UCSD-AML1 (cell line): ENCODE measurements around the gene RBBP7.
A peak's percentile ranks its signal among the peaks of the same experiment; 100 is the strongest.

Source experiments
- DNase-seq: peaks from one replicate; lab custom pipeline; 2025; ENCODE audit not compliant: unreplicated experiment; lab: John Stamatoyannopoulos, UW

RBBP7 gene

GRCh38 chrX:16870095-16870861 lies at the start of gene RBBP7:
RBBP7 (minus strand) TSS chrX:16870362; CDS start chrX:16870053, 309 bp downstream.
- peak; percentile 92 for DNase-seq

DNA sequence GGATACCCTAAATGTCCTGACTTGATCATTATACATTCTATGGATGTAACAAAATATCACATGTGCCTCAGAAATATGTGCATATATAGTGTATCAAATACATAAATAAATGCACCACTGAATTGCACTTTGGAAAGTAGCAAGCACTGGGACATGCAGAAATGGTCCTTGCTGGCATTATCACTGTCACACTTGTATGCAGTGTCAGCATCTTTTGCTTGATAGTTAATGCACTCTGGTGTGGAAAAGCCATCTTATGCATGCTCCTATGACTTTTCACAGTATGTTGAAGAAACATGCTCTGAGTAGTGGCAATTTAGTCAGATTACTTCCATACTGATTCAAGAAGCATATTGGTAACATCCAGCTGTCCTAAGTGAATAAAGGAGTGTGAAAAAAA lies 48.8 kb upstream of the RBBP7 start:
- no peak for DNase-seq

GRCh38 chrX:16917120-16917519 lies 47.0 kb upstream of the RBBP7 start:
- DNase-seq: no peak

DNA sequence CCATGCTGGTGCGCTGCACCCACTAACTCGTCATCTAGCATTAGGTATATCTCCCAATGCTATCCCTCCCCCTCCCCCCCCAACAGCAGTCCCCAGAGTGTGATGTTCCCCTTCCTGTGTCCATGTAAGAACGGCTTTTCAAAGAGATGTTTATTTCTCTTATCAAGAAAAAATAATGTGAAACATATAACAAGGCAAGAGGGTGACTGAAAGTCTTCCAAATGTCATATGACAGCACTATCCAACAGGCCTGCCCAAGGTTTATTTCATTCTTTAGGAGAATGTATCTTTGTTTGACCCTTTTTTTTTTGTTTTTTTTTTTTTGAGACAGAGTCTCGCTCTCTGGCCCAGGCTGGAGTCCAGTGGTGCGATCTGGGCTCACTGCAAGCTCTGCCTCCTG lies 46.4 kb upstream of the RBBP7 start:
- DNase-seq: no peak

- no peak for DNase-seq
Measured at GRCh38 chrX:16914058-16914457, 43.9 kb upstream of the RBBP7 start.

- DNase-seq: no peak
Measured at GRCh38 chrX:16910376-16910775, 40.2 kb upstream of the RBBP7 start.

DNA sequence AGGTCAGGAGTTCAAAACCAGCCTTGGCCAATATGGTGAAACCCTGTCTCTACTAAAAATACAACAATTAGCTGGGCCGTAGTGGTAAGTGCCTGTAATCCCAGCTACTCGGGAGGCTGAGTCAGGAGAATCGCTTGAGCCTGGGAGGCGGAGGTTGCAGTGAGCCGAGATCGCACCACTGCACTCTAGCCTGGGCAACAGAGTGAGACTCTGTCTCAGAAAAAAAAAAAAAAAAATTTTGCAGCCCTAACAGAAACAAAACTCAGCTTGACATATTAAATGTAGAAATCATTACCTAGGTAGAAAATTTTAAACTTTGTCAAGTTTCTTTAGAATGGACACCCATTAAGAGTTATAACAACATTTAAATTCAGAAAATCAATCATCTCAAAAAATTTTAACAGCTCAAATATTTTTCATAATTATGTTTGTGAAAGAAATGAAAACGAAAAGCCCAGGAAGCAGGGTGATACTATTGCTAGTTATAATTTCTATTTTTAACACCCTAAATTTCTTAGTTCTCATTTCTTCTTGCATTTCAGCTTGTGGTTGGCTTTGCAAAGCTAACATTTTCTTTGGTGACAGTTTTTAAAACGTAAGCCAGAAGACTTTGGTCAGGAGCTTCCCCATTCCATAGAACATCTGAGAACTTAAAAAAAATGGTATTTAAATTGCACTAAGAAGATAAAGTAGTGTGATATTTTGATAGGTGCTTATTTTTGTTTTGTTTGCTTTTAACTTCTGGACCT lies 33.3 kb upstream of the RBBP7 start:
- DNase-seq: no peak

DNA sequence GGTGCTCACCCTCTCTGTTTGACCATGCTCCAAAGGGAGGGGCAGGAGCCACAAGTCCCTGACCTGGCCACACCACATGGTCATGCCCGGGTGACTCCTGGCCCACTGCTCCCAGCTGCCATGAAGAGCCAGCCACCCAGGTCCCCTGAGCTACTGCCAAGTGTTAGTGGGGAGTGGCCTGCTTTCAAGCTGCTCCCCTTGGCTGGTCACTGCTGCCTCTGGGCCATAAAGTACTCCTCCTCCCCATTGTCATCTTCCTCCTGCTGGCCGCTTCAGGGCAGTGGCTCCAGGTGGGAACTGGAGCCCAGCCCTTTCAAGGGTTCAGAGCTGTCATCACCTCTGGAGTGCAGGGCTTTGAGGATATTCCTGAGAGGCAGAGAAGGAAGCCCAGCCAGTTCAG lies 27.3 kb upstream of the RBBP7 start:
- no peak for DNase-seq

DNA sequence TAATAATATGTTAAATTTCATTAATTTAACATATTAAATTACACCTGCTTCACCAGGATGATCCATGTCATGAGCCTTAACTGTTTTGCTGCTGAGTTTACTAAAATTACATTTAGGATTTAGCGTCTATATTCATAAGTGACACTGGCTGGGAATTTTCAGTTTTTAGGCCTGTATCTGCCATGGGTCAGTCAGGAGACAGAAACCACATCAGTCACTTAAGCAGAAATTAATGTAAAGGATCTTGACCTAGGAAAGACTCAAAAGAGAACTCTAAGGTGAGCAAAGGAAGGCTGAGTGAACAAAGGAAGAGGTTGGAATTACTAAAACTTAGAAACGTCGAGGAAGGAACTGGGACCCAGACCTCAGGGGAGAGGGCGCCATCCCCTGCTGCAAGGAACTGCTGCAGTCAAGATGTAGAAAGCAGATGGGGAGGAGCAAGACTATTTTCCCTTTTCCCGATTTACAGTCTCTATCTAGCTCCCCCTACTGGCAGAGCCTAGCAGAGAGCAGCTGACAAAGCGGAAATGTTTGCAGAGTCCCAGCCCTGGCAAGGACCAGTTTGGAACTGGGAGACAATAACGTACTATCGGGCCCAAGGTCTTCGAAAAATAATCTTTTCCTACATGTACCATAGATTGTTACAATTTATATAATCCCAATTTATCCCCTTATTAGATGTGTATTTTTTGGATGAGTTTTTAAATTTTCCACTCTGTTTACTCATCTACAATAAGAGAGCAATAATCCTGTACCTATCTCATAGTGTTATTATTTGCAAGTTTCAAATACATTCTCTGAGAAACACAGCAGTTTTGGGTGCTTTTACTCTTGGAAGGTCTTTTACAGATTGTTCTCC lies 22.6 kb upstream of the RBBP7 start:
- peak; percentile 67 for DNase-seq

DNA sequence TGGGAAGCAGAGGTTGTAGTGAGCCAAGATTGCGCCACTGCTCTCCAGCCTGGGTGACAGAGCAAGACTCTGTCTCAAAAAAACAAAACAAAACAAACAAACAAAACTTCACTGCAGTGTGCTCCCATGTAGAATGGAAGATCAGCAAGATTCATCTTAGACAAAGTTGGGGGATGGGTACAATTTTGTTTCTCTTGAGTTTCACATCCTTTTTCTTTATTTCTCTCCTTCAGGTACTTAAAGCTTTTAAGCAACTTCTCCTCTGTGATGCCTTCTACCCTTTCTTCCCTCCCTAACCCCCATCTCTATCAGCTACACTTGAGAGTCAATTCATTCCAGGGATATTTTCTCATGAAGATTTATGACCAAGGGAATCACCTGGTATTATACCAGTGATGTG lies 15.5 kb upstream of the RBBP7 start:
- no peak for DNase-seq

DNA sequence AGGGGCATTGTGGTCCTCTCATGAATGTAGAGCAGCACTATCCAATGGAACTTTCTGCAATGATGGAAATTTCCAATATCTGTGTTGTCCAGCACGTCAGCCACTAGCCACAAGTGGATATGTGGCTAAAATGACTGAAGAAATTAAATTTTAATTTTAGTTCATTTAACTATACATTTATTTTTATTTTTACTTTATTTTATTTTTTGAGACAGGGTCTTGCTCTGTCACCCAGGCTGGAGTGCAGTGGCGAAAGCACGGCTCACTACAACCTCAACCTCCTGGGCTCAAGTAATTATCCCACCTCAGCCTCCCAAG lies 13.3 kb upstream of the RBBP7 start:
- DNase-seq: no peak

GRCh38 chrX:16882702-16883486 lies 12.7 kb upstream of the RBBP7 start:
- DNase-seq: peak; percentile 61

GRCh38 chrX:16882169-16882568 lies 12.0 kb upstream of the RBBP7 start:
- DNase-seq: peak; percentile 17

DNA sequence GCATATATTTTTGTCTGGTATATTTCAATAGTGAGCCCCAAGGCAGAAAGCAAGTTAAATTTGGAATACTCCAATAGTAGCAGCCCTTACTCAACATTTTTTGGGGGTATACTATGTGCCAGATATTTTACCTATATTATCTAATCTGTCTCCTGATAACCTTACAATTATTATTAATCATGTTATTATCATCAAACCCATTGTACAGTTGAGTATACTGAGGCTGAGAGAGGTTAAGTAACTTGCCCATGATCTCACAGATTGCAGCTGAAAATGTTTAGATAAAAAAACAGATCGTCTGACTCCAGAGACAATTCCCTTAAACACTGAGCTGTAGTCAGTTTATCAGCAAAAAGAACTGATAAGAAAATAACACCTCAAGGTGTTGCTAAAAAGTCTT lies 6.5 kb upstream of the RBBP7 start:
- no peak for DNase-seq

DNA sequence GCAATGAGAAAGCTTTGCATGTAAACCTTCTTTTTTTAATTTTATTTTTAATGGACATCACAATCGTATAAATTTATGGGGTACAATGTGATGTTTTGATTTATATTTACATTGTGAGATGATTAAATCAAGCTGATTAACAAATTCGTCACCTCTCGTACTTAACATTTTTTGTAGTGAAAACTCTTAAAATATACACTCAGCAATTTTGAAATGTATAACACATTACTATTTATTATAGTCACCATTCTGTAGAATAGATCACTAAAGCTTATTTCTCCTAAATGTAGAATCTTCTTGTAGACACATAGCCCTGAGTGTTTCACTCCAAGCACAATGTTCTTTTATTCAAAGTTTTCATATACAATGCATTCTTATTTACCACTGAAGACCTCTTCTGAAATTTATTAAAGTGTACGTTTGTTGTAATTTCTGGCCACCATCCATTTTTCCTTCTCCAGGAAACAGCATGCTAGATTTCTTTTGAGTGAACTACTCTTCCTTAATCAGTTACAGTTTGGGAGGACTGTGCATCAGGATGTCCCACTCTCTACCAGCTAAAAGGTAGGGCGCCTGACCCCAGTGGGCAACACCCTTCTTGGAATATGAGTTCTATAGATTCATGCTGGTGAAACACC lies 4.4 kb upstream of the RBBP7 start:
- no peak for DNase-seq

DNA sequence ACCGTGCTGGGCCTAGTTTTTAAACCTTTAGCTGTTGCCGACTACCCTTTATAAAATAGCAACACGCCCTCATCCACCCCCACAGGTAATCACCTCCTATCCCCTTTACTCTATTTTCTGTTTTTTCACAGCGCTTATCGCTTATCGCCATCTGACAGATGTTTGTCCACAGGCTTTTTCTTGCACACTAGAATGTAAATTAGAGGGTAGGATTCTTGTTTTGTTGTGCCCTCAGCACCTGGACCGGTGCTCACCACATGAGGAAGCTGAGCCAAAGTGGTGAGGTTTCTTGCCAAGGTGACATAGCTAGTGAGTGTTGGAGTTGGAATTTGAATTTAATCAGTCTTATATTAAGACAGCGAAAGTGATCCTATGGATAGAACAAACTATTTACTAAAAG lies 2.9 kb upstream of the RBBP7 start:
- DNase-seq: no peak

- peak; percentile 45 for DNase-seq
Measured at GRCh38 chrX:16870862-16871815, 977 bp upstream of the RBBP7 start.

DNA sequence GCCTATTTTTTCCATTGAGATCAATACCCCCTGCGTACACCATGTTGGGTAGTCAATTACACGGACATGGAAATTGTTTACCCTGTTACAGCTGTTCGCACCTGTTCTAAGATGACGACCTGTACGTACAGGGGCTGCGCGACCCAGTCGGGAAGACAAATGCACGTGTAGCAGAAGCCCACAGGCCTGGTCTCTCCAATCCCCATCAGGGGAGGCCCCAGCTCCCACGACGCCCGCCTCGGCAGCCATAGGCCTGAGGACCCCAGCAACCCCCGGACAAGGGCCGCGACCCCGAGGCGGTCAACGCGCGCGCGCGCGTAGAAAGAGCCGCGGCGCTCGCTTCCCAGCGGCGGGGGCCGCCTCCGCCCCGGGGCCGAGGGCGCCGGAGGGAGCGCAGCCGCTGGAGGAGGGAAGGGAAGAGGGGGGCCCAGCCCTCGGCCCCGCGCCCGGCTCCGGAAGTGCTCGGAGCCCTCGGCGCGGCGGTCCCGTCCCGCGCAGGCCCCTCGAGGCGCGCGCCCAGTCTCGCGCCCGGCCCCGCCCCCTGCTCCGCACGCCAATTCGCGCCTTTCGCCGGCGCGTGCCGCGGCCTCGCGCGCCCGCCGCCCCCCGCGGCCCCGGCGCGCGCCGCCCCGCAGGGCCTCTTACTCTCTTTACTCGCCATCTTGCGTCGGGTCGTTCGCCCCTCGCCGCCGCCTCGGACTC lies 618 bp downstream of the RBBP7 start:
- DNase-seq: peak; percentile 50

DNA sequence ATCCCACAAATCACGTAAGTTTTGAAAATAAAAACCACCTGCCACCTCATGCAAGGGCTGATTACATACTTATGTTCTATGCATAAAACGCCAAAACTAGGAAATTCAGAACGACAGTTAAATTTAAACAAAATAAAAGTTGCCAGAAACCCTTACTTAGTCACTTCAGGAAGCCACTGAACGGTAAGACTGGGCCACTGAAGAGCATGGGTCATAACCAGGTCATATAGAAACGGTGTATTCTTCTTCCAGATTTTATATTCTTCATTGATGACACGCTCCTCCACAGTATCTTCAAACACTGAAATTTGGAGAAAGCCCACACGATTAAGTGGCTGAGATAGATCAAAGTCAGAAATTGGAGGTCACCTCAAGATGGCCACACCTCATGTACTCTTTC lies 1.2 kb downstream of the RBBP7 start:
- DNase-seq: no peak
